ENCODE measurements around the gene RAD9A. TPM values are rescaled to one million over a fixed set of nuclear protein-coding genes. Genes with fewer than 3 reads are reported as not detected.
A peak's percentile ranks its signal among the peaks of the same experiment; 100 is the strongest.

RAD9A gene
- total and polyA plus RNA-seq, 5 experiments from 2014 or later = 6.5 to 58.1 (median 9.4) TPM

DNA sequence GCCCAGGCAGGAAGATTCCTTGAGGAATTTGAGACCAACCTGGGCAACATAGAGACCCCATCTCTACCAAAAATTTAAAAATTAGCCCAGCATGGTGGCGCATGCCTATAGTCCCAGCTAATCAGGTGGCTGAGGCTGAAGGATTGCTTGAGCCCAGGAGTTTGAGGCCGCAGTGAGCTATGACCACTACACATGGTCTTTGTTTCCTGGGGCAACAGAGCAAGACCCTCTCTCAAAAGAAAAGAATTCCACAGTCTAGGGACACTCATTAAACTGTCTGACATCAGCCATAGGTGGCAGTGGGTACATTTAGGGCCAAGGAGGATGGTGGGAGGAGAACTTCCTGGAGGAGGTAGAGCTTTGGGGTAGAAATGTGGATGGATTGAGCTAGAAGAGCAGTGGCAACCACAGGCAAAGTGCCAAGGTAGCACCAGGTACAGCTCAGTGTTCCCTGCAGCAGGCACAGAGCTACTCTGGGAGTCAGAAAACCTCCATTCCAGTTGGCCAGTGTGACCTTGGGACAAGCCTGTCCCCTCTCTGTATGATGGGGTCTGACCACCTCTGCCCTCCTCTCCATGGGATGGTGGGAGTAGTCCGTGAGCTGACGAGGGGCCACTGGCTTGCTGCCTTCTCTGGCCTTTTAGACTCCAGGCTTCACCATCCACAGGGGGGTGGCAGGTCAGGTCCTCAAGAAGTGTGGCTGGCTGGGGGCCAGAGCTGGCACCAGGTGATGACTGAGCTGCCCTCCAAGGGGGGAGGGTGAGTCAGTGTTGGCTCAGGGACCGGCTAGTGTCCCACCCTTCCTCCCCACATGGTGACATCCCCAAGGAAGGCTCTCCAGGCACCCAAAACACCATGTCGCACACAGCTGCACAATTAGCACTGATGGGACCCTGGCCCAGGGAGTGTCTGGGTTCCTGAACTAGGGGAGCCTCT, 14.6 kb upstream of the RAD9A start:
- DNase-seq (no peak), ATAC-seq (no peak)
- H3K4me3 Mint-ChIP-seq = no peak overlapping the region
- H3K4me1 Mint-ChIP-seq = peaks cover 13 to 36% (median 22%) of the 10 kb centered on the region in 4 donors
- peaks cover 0 to 6% (median 0%) of the 10 kb centered on the region in 5 donors for H3K27me3 Mint-ChIP-seq
- POLR2A ChIA-PET = interaction anchor here (0.9 to 24.1 kb wide), 6 partner anchors 10 to 115 kb away, joined by 3 to 493 read pairs (median 4); partner anchors contain the start of gene POLD4
- H3K36me3 Mint-ChIP-seq = no peaks in the 10 kb centered on the region
- H3K9me3 Mint-ChIP-seq = no peaks in the 10 kb centered on the region
- H3K27ac Mint-ChIP-seq = peak overlapping the region in 1 of 10 donors; percentile 85

DNA sequence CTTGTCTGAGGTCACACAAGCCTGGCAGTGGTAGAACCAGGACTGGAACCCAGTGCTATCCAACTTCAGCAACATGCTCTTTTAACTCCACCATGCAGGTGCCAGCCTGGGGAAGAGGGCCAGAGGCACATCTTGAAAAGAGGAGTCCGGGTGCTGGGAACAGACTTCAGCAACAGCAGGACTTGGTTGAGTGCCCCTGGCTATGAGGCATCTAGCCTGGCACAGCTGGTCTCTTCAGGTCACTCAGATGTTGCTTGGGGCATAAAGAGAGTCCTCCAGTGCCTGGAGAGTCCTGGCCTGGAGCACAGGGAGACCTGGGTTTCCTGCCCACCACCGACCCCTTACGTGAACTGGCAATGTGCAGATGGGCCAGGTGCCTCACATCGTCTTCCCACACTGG, 13.2 kb upstream of the RAD9A start:
- H3K36me3 Mint-ChIP-seq = no peaks in the 10 kb centered on the region
- peaks cover 13 to 40% (median 26%) of the 10 kb centered on the region in 4 donors for H3K4me1 Mint-ChIP-seq
- H3K4me3 Mint-ChIP-seq = no peak overlapping the region
- peak overlapping the region in 1 of 10 donors; percentile 18 for H3K27ac Mint-ChIP-seq
- peaks cover 0 to 6% (median 2%) of the 10 kb centered on the region in 5 donors for H3K27me3 Mint-ChIP-seq
- no peak for DNase-seq
- H3K9me3 Mint-ChIP-seq = no peaks in the 10 kb centered on the region
- no peak for ATAC-seq
- POLR2A ChIA-PET = interaction anchor here (0.6 to 24.1 kb wide), 5 partner anchors 9 to 66 kb away, joined by 3 to 493 read pairs (median 5); partner anchors contain the start of gene POLD4

DNA sequence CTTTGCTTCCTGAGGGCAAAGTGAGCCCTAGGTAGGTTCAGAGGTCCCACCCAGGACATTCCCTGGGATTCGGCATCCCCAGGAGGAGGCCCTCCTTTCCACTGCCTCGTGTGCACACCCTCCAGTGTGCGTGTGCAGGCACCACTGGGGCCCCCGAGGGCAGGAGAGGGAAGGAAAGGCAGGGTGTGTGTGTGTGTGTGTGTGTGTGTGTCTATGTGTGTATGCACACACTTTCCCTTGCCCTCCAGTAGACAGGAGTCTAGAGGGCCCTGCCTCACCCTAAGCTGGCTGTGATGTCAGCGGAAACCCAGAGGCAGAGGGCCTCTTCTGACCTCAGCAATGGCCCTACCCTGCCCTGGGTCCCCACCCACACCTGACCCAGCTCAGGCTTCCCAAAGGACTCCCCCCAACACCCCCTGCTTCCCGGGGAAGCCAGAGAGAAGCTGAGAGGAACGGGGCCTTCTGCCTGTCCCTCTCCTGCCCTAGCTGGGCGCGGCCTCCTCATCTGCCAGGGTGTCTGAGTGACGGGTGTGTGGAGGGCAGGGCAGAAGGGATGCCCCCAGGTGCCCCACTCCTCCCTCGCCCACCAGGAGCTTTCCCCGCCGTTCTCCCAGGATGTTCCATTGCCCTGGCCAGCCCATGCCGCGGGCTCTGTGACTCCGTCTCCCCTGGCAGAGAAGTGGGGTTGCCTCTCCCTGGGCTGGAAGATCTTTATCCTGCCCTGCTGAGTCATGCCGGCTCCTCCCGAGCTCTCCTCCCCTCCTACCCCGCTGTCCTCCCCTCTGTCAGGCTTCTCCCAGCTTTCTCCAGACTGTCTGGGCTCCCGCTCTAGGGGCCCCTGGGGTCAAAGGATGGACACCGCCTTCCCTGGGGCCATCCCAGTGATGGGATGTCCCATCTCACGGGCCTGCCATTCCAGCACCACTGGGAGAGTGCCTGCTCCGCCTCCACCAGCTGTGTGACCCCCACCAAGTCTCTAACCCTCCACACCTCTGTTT, 12.4 kb upstream of the RAD9A start:
- Mint-ChIP-seq H3K36me3 (no peaks in the 10 kb centered on the region), H3K27ac (no peak overlapping the region), H3K9me3 (no peaks in the 10 kb centered on the region), H3K27me3 (peaks cover 0 to 2% (median under 1%) of the 10 kb centered on the region in 5 donors), H3K4me3 (no peak overlapping the region), H3K4me1 (peaks cover 9 to 34% (median 20%) of the 10 kb centered on the region in 4 donors)
- DNase-seq (no peak), ATAC-seq (no peak)
- POLR2A ChIA-PET = interaction anchor here (0.6 to 24.1 kb wide), 5 partner anchors 21 to 91 kb away, joined by 3 to 493 read pairs (median 5); partner anchors contain the start of genes ANKRD13D and POLD4

DNA sequence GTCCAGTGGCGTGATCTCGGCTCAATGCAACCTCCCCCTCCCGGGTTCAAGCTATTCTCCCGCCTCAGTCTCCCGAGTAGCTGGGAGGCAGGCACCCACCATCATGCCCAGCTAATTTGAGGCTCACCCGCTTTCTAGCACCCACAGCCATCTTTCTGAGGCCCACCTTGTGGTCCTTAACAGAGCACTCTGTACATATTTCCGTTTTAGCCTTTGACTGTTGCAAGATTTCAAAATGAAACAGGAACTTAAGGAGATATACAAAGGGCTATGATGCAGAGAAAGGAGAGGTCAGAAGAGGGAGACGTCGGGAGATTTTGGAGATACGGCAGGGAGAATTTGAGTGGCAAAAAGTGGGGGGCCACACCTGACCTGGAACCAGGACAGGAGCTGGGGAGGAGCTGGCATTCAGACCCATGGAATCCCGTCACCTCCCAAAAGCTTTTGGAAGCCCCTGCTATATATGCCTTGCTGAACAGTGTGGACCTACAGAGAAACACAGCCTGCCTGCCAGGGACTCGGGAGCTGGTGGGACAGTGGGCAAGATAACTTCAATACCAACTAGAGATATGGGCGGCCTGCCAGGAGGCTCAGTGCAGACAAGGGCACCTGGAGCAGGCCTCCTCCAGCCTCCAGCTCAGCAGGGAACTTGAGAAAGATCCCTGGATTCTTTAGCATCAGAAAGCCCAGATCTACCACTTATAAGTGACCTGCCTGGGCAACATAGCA, 10.4 kb upstream of the RAD9A start:
- peak overlapping the region in 1 of 10 donors; percentile 5 for H3K4me3 Mint-ChIP-seq
- H3K27ac Mint-ChIP-seq = peak overlapping the region in 5 of 10 donors; percentile 5 to 61 (median 50)
- POLR2A ChIA-PET = interaction anchor here (0.6 to 24.1 kb wide), 13 partner anchors 7 to 141 kb away, joined by 3 to 493 read pairs (median 4); partner anchors contain the start of genes ANKRD13D, POLD4 and RAD9A
- no peaks in the 10 kb centered on the region for H3K9me3 Mint-ChIP-seq
- no peak for DNase-seq
- H3K4me1 Mint-ChIP-seq = peaks cover 6 to 24% (median 12%) of the 10 kb centered on the region in 4 donors
- H3K27me3 Mint-ChIP-seq = peaks cover 0 to 2% (median 0%) of the 10 kb centered on the region in 5 donors
- no peak for ATAC-seq
- no peaks in the 10 kb centered on the region for H3K36me3 Mint-ChIP-seq

DNA sequence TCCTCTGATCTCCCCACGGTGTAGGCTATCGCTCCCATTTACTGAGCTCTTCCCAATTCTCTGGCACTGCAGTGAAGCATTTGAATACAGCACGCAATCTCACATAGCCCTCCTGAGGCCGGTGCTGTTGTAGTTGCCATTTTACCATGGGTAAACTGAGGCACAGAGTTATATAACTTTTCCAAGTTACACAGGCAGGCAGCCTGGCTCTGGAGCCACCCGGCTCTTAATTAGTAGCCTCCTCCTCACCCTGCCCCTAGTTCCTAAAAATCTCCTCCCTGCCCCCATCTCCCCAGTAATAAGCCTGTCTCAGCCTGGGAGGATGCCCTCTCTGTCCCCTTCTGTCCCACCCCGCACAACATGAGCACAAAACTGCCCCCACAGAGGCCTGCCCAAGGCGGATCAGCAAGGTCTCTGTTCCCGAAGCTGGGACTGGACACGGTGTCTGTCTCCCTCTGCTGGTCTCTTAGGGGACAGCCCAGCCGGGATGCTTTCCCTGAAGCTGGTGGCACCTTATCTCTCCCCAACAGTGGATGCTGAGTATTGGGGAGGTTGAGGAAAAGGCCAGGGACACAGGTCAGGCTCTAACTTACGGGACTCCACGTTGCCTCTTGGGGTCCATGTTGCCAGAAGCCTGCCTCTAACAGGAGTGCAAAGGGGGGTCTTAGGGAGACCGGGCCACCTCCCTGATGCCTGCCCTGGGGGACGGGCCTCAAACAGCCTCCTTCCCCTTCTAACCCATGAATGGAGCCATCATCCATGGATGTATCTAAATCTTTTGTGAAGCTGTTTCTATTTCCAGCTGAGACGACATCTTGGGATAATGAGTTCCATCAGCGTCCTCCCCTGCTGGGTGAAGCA, 9.3 kb upstream of the RAD9A start:
- POLR2A ChIA-PET = interaction anchor here (0.6 to 24.1 kb wide), 17 partner anchors 9 to 142 kb away, joined by 3 to 493 read pairs (median 4); partner anchors contain the start of genes POLD4, PPP1CA, RAD9A and TBC1D10C
- H3K36me3 Mint-ChIP-seq = no peaks in the 10 kb centered on the region
- ATAC-seq (peak; percentile 95 to 98), DNase-seq (peak; percentile 70 to 90 (median 82))
- peaks cover 0 to 2% (median 0%) of the 10 kb centered on the region in 5 donors for H3K27me3 Mint-ChIP-seq
- peaks cover 7 to 24% (median 13%) of the 10 kb centered on the region in 4 donors for H3K4me1 Mint-ChIP-seq
- peak overlapping the region in 2 of 10 donors; percentile 57 to 66 for H3K4me3 Mint-ChIP-seq
- peak overlapping the region in 7 of 10 donors; percentile 37 to 80 (median 66) for H3K27ac Mint-ChIP-seq
- no peaks in the 10 kb centered on the region for H3K9me3 Mint-ChIP-seq

DNA sequence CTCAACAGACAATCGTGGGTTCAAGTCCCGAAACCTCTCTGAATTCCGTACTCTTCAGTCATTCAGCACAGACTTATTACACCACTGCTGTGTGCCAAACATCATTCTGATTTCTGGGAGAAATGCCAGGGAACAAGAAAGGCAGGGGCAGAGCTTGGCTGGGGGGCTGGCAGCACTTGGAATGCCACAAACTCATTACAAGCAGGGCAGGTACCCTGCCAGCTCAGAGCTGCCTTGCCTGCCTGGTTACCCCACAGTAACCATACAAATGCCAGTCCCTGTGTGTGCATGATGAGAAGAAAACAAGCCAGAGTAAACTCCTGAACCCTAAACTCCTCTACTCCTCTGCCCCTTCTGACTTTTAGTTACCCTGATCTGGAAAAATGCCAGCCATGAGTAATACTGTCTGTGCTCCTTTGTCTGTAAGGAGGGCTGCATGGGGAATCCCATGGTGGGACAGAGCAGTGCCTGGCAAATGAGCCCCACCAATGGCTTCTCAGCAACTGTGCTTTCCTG, 6.9 kb upstream of the RAD9A start:
- no peaks in the 10 kb centered on the region for H3K36me3 Mint-ChIP-seq
- no peak overlapping the region for H3K4me3 Mint-ChIP-seq
- no peaks in the 10 kb centered on the region for H3K9me3 Mint-ChIP-seq
- ATAC-seq = no peak
- H3K4me1 Mint-ChIP-seq = peaks cover 14 to 30% (median 24%) of the 10 kb centered on the region in 4 donors
- DNase-seq = no peak
- H3K27ac Mint-ChIP-seq = peak overlapping the region in 2 of 10 donors; percentile 62 to 75
- POLR2A ChIA-PET = interaction anchor here (1.0 to 25.5 kb wide), 5 partner anchors 12 to 107 kb away, joined by 3 to 2390 read pairs (median 7); partner anchors contain the start of genes CARNS1, CLCF1, POLD4 and PTPRCAP
- peaks cover 0 to 2% (median 0%) of the 10 kb centered on the region in 5 donors for H3K27me3 Mint-ChIP-seq

DNA sequence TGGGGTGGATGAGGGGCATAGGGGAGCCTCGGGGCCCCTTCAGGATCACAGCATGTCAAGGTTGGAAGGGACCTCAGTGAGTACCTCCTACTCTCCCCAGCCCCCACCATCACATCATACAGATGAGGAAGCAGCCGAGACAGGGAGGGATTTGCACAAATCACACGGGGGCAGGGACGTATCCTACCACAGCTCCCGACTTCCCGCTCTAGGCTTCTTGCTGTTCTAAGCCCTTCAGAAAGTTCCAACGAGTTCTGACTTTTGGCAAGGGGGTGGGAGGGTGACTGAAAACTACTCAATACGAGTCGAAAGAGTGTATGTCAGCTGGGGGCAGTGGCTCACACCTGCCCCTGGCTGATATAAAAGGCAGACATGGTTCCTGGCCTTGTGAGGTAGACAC, 4.7 kb upstream of the RAD9A start:
- ATAC-seq (no peak), DNase-seq (no peak)
- Mint-ChIP-seq H3K4me1 (peaks cover 20 to 29% (median 26%) of the 10 kb centered on the region in 4 donors), H3K4me3 (no peak overlapping the region), H3K36me3 (no peaks in the 10 kb centered on the region), H3K27me3 (peaks cover 0 to 2% (median 0%) of the 10 kb centered on the region in 5 donors), H3K9me3 (no peaks in the 10 kb centered on the region), H3K27ac (peak overlapping the region in 2 of 10 donors; percentile 32 to 54)
- POLR2A ChIA-PET = interaction anchor here (0.6 to 25.5 kb wide), 13 partner anchors 9 to 269 kb away, joined by 3 to 2390 read pairs (median 4); partner anchors contain the start of genes CARNS1, CLCF1, GSTP1 and POLD4

DNA sequence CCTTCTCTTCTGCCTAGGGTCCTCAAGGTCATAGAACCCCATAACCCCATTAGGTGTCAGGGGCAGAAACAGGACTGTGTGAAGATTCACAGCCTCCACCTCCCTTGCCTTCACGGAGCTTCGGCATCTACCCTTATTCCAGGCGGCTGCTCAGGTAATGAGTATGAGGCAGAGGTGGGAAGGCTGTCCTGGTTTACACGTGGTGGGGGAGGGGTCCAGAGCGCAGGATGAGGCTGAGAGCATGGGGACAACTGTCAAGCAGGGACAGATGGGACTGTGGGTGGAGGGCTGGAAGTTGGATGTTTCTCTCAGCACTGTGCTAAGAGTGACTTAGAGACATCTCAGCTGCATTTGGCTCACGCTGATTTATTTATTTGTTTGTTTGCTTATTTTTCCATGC, 4.3 kb upstream of the RAD9A start:
- H3K27me3 Mint-ChIP-seq = peaks cover 0 to under 1% (median 0%) of the 10 kb centered on the region in 5 donors
- H3K4me3 Mint-ChIP-seq = no peak overlapping the region
- H3K36me3 Mint-ChIP-seq = no peaks in the 10 kb centered on the region
- peak overlapping the region in 4 of 10 donors; percentile 8 to 73 (median 42) for H3K27ac Mint-ChIP-seq
- H3K9me3 Mint-ChIP-seq = no peaks in the 10 kb centered on the region
- no peak for DNase-seq
- H3K4me1 Mint-ChIP-seq = peaks cover 20 to 30% (median 26%) of the 10 kb centered on the region in 4 donors
- no peak for ATAC-seq
- POLR2A ChIA-PET = interaction anchor here (0.7 to 25.5 kb wide), 7 partner anchors 9 to 968 kb away, joined by 3 to 2390 read pairs (median 4); partner anchors contain the start of genes CARNS1, GSTP1, POLD4 and PTPRCAP

DNA sequence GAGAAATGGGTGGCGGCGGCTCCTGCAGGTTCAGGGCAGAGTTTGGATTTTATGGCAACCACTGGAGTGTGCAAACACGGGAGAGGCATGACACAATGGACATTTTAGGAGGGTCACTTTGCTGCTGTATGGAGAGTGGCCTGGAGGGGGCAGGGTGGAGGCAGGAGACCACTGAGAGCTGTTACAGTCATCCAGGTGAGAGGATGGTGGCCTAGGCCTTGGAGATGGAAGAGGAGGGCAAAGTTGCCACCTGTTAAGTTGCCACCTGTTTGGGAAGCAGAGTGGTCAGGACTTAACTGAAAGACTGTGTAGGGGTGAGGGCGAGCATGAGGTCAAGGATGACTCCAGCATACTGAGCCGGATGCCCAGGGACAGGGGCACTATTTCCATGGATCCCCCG, 2.3 kb upstream of the RAD9A start:
- peak; percentile 21 to 34 for ATAC-seq
- peak overlapping the region; percentile 57 to 86 (median 74) for H3K4me3 Mint-ChIP-seq
- POLR2A ChIA-PET = interaction anchor here (1.0 to 25.5 kb wide), 5 partner anchors 13 to 95 kb away, joined by 4 to 2390 read pairs (median 139); partner anchors contain the start of genes AIP, CARNS1, POLD4 and PPP1CA

DNA sequence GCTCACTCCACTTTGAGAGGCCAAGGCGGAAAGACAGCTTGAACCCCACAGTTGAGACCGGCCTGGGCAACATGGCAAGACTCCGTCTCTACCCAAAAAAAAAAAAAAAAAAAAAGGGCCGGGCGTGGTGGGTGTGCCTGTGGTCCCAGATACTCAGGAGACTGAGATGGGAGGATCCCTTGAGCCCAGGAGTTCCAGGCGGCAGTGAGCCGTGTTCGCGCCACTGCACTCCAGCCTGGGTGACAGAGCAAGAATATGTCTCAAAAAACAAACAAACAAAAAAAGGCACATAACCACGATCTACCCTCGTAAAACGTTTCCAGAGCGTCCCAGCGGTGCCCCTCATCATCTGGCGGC, 861 bp upstream of the RAD9A start:
- POLR2A ChIA-PET = interaction anchor here (1.3 to 25.5 kb wide), 14 partner anchors 12 to 151 kb away, joined by 3 to 2390 read pairs (median 11); partner anchors contain the start of genes AIP, CARNS1, CDK2AP2 and CLCF1
- Mint-ChIP-seq H3K36me3 (peaks cover 0 to 4% (median 0%) of the 10 kb centered on the region in 3 donors), H3K4me3 (peak overlapping the region; percentile 81 to 90 (median 87)), H3K4me1 (peaks cover 27 to 41% (median 38%) of the 10 kb centered on the region in 4 donors), H3K9me3 (no peaks in the 10 kb centered on the region), H3K27me3 (no peaks in the 10 kb centered on the region), H3K27ac (peak overlapping the region; percentile 68 to 93 (median 88))
- no peak for DNase-seq
- no peak for ATAC-seq

More for the DNA sequence above, 2.3 kb upstream of the RAD9A start:
- Mint-ChIP-seq H3K27me3 (no peaks in the 10 kb centered on the region), H3K36me3 (peaks cover 0 to 4% (median 0%) of the 10 kb centered on the region in 3 donors), H3K27ac (peak overlapping the region; percentile 4 to 93 (median 59)), H3K9me3 (no peaks in the 10 kb centered on the region), H3K4me1 (peaks cover 27 to 41% (median 37%) of the 10 kb centered on the region in 4 donors)
- peak in 7 of 10 donors; percentile 34 to 81 (median 55) for DNase-seq

Measured in naive thymus-derived CD8-positive, alpha-beta T cell (primary cell).